OCI-LY7 (cell line): ENCODE measurements around the gene KRTAP4-4.

ENCODE experiments used
- CTCF ChIP-seq: fragments of 200-600 bp; sonication (generic); conservative IDR thresholded peaks from 2 replicates; pipeline ENCODE4 v1.5.1; 2014; ENCODE audit warnings: mild to moderate bottlenecking, antibody characterized with exemption, low read length, moderate library complexity, mixed read lengths
- EZH2phosphoT487 ChIP-seq: fragments of 200-600 bp; sonication (generic); IDR thresholded peaks from 2 replicates; pipeline ENCODE4 v1.6.1; 2018; ENCODE audit warnings: low read depth, borderline replicate concordance, mild to moderate bottlenecking, mixed run types, antibody characterized with exemption, low read length, moderate library complexity, mixed read lengths

- TF ChIP-seq CTCF (no peak), EZH2phosphoT487 (no peak)
Observed at GRCh38 chr17:41153856-41154255, 6.7 kb downstream of the KRTAP4-4 start.
